DND-41 (cell line): Measurements from ENCODE around the gene COL6A2.

Experiments used
- ATAC-seq: fragments of 200-7000 bp; cut with Tn5 transposase; 3 replicates; pipeline ENCODE4 v1.9.1; 2021; ENCODE audit warnings: low read depth; ENCODE audit not compliant: insufficient read depth
- DNase-seq: peaks from one replicate; pipeline ENCODE4 v3.0.0-alpha.2; 2020
- H2AFZ ChIP-seq: 2 replicates; pipeline ENCODE4 v1.6.0; 2012; ENCODE audit warnings: low read depth, low read length
- H3K27ac ChIP-seq: 2 replicates; pipeline ENCODE4 v1.5.1; 2012; ENCODE audit warnings: low read length, inconsistent platforms
- H3K27me3 ChIP-seq: fragments of 200-600 bp; sonication (generic); 2 replicates; pipeline ENCODE4 v1.6.0; 2012; ENCODE audit warnings: low read length, mild to moderate bottlenecking, inconsistent platforms; ENCODE audit not compliant: insufficient read depth, poor library complexity
- H3K36me3 ChIP-seq: 2 replicates; pipeline ENCODE4 v1.5.1; 2012; ENCODE audit warnings: low read length, inconsistent platforms; ENCODE audit not compliant: insufficient read depth
- H3K4me1 ChIP-seq: 2 replicates; pipeline ENCODE4 v1.5.1; 2012; ENCODE audit warnings: mild to moderate bottlenecking, low read length; ENCODE audit not compliant: insufficient read depth
- H3K4me2 ChIP-seq: 2 replicates; pipeline ENCODE4 v1.6.0; 2012; ENCODE audit warnings: mild to moderate bottlenecking, moderate library complexity, low read length, inconsistent platforms; ENCODE audit not compliant: insufficient read depth
- H3K4me3 ChIP-seq, 2 experiments: fragments of 200-600 bp in 1 of 2; shearing (Covaris generic) in 1 of 2; 2 replicates each; pipeline ENCODE4 v1.5.1; 2012 to 2016; ENCODE audit warnings: inconsistent platforms in 2 of 2, low read length in 2 of 2, mild to moderate bottlenecking in 2 of 2, low read depth in 1 of 2, moderate library complexity in 1 of 2
- H3K79me2 ChIP-seq: 2 replicates; pipeline ENCODE4 v1.6.0; 2012; ENCODE audit warnings: low read length, inconsistent platforms; ENCODE audit not compliant: insufficient read depth
- H3K9ac ChIP-seq: 2 replicates; pipeline ENCODE4 v1.6.0; 2012; ENCODE audit warnings: low read depth, mild to moderate bottlenecking, inconsistent platforms, low read length, moderate library complexity
- H3K9me3 ChIP-seq: 2 replicates; pipeline ENCODE4 v1.5.1; 2012; ENCODE audit warnings: low read length, moderate library complexity, mild to moderate bottlenecking, inconsistent platforms; ENCODE audit not compliant: insufficient read depth, severe bottlenecking
- H4K20me1 ChIP-seq: 2 replicates; pipeline ENCODE4 v1.6.0; 2012; ENCODE audit warnings: low read length; ENCODE audit not compliant: insufficient read depth
- EZH2 ChIP-seq: IDR thresholded peaks from 3 replicates; pipeline ENCODE4 v1.6.1; 2012; ENCODE audit warnings: borderline replicate concordance, low read depth, mild to moderate bottlenecking, moderate library complexity, low read length, inconsistent platforms; ENCODE audit not compliant: severe bottlenecking
- TF ChIP-seq, protein P1 (sequence below): IDR thresholded peaks from 2 replicates; pipeline ENCODE4 v1.5.1; 2012; ENCODE audit warnings: borderline replicate concordance, low read length, moderate library complexity, mild to moderate bottlenecking; ENCODE audit not compliant: poor library complexity, severe bottlenecking; ENCODE audit errors: extremely low read depth

Gene COL6A2

DNA sequence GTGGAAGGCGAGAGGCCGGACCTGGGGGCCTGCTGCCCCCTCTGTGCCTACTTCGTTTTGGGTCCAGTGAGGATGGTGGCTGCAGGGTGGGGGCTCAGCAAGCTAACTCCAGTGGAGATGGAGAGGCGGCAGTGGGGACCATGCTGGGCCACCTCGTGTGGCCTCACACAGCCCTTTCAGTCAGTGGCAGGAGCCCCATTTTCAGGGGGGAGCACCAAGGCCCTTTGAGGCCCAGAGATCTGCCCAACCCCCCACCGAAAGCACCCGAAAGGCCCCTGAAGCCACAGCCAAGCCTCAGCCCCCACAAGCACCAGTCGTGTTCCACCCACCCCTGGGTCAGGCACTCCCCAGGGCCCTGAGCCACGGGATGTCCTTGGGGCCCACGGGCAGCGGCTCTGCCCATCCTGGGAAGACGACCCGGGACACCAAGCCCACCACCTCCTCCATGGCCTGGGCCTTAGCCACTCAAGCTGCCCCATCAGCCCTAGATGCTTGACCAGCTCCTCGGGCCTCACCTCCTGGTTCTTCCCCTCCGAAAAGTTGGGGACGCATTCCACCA is 57.1 kb downstream of the COL6A2 start:
- Histone ChIP-seq H3K27me3 (no peaks in the 10 kb centered on the region), H4K20me1 (peaks cover 3% of the 10 kb centered on the region; the same call in 1 of the 2 replicates), H3K36me3 (no peaks in the 10 kb centered on the region), H3K79me2 (no peaks in the 10 kb centered on the region), H3K27ac (no peak overlapping the region), H3K4me1 (no peaks in the 10 kb centered on the region), H2AFZ (no peak overlapping the region), H3K4me3 (no peak overlapping the region), H3K9ac (no peak overlapping the region), H3K9me3 (no peaks in the 10 kb centered on the region), H3K4me2 (no peak overlapping the region)
- ATAC-seq: no peak
- TF ChIP-seq EZH2: no peak
- TF ChIP-seq, protein P1, sequence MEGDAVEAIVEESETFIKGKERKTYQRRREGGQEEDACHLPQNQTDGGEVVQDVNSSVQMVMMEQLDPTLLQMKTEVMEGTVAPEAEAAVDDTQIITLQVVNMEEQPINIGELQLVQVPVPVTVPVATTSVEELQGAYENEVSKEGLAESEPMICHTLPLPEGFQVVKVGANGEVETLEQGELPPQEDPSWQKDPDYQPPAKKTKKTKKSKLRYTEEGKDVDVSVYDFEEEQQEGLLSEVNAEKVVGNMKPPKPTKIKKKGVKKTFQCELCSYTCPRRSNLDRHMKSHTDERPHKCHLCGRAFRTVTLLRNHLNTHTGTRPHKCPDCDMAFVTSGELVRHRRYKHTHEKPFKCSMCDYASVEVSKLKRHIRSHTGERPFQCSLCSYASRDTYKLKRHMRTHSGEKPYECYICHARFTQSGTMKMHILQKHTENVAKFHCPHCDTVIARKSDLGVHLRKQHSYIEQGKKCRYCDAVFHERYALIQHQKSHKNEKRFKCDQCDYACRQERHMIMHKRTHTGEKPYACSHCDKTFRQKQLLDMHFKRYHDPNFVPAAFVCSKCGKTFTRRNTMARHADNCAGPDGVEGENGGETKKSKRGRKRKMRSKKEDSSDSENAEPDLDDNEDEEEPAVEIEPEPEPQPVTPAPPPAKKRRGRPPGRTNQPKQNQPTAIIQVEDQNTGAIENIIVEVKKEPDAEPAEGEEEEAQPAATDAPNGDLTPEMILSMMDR: no peak
- no peak for DNase-seq

DNA sequence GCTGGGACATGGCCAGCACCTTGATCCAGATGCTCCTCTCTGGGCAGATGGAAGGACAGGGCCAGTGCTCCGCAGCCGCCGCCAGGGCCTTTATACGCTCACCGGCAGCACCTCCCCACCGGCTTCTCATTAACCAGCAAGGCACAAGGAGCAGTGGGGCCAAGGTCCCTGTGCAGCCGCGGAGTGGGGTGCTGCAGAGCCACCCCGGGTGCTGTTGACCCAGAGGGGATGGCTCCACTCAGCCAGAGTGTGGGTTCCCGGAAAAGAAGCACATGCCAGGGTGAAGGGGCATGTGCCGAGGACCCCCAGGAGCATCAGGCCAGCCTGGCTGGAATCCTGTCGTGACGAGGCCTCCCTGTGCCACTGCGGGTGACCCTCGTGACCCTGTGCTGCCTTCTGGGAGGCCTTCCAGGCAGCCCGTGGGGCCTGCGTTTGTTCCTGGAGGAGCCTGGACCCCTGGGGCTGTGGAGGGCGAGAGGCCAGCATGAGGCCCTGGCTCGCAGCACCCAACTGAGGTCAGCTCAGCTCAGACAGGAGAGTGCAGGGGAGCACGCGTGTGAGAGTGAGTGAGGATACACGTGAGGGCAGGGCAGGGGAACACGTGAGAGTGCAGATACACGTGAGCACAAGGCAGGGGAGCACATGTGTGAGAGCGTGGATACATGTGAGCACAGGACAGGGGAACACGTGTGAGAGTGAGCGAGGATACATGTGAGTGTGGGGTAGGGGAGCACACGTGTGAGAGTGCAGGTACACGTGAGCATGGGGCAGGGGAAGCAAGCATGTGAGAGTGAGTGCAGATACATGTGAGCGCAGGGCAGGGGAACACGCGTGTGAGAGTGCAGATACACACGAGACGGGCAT is 57.8 kb downstream of the COL6A2 start, which contains the start of gene FTCD:
Gene FTCD, minus strand, starts transcription at position 66 of the 864 bp plus-strand sequence. Its CDS starts 56 bp downstream, at position 10.
- ATAC-seq (no peak), DNase-seq (no peak)
- no peak within 1 kb of the TSS for H3K9ac ChIP-seq
- TF ChIP-seq, protein P1: no peak
- no peak for TF ChIP-seq EZH2
- no peaks in the 10 kb centered on the region for H3K27me3 ChIP-seq
- no peak within 1 kb of the TSS for H3K4me3 ChIP-seq
- no peaks in the 10 kb centered on the region for H3K36me3 ChIP-seq
- H3K9me3 ChIP-seq: no peaks in the 10 kb centered on the region
- peaks cover 3% of the 10 kb centered on the region; the same call in 1 of the 2 replicates for H4K20me1 ChIP-seq
- no peaks in the 10 kb centered on the region for H3K4me1 ChIP-seq
- H3K79me2 ChIP-seq: no peaks in the 10 kb centered on the region
- no peak within 1 kb of the TSS for H3K4me2 ChIP-seq
- H2AFZ ChIP-seq: no peak within 1 kb of the TSS
- no peak within 1 kb of the TSS for H3K27ac ChIP-seq

DNA sequence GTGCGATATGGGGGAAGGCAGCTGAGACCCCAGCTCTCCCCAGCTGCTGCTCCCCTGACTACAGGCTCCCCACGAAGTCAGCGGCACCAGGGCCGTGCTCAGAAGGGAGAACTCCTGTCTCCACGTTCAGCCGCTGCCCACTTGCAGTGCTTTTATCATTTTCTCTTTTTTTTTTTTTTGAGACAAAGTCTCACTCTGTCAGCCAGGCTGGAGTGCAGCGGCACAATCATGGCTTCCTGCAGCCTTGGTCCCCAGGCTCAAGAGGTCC is 58.4 kb downstream of the COL6A2 start:
- H3K4me1 ChIP-seq: no peaks in the 10 kb centered on the region
- no peaks in the 10 kb centered on the region for H3K79me2 ChIP-seq
- no peaks in the 10 kb centered on the region for H3K27me3 ChIP-seq
- no peak overlapping the region for H2AFZ ChIP-seq
- TF ChIP-seq EZH2: no peak
- TF ChIP-seq, protein P1: no peak
- no peak overlapping the region for H3K4me3 ChIP-seq
- no peak overlapping the region for H3K4me2 ChIP-seq
- H3K27ac ChIP-seq: no peak overlapping the region
- no peaks in the 10 kb centered on the region for H3K36me3 ChIP-seq
- no peak for ATAC-seq
- no peak for DNase-seq
- H3K9me3 ChIP-seq: peaks cover 3% of the 10 kb centered on the region
- no peak overlapping the region for H3K9ac ChIP-seq
- peaks cover 3% of the 10 kb centered on the region; the same call in 1 of the 2 replicates for H4K20me1 ChIP-seq
